GM18519 (cell line): ENCODE data around the gene GNAI3.

Experiments used
- ATAC-seq: cut with Tn5 transposase; IDR thresholded peaks from one replicate; pipeline ENCODE4 v1.9.1; 2021; ENCODE audit warnings: mild to moderate bottlenecking, moderate library complexity; ENCODE audit not compliant: unreplicated experiment, low FRiP score

Gene GNAI3

GRCh38 chr1:109592916-109593315 lies 44.5 kb downstream of the GNAI3 start:
- no peak for ATAC-seq

DNA sequence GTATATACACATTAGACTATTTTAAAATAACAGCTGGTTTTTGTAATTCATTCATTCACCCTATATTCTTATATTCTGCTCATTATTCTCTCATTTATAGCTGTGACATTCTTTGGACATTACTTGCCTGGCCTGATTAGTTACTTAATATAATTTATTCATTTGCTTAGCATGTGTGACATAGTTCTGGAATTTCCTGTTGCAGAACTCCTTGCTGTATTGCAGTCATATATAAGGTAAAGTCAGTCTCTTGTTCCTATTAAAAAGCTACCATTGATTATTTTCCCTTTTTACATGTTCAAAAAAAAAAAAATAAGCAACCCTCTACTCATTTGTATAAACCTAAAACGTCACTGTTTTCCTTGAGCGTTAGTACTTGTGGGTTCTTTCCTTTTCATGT lies 47.1 kb downstream of the GNAI3 start:
- no peak for ATAC-seq

DNA sequence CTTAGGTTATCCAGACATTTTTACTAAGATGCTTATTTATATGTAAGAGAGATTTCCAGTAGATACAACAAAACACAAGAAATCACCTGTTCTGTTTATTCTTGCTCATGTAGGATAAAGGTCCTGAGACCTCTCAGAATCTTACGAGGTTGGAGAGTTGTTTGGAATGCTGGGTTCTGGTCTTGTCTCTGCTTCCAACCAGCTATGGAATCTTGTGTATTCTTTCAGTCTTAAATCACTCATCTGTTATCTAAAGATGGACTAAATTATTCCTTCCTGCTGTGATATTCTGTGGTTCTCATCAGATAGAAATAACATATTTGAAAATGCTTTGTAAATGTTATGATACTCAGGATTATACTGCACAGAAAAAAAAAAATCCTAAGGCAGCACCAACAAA lies 49.7 kb downstream of the GNAI3 start:
- no peak for ATAC-seq

DNA sequence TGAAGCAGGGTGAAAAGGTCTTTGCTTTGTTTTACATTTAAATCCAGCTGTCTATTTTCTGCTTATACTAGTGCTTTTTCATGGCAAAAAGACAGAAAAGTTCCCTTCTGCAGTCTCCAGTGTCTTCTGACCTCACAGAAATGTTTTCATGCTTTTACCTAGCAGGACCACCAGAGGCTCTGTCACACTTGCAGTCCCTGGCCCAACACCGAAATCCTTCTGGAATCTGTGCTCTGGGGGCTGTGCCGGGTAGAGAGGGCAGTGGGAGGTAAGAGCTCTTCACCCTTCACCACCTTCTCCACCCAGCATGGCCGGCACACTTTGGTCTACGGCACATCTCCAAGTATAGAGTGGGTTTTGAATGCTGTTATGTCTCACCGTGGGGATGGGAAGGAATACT lies 50.2 kb downstream of the GNAI3 start:
- ATAC-seq, result no peak

DNA sequence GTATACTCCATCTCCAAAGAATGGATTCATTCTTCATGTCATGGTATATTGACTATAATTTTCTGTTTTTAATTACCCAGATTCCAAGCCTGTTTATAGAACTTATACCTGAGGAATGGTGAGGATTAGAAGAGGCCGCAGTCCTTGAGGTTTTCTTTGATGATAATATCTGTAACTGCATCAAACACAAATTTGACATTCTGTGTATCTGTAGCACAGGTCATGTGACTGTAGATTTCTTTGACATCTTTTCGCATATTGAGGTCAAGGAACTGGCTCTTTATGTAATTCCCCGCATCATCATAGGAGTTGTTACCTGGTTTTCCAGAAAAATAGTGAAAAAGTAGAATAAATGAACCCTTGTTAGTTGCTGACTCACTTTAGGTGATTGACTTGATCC lies 54.8 kb downstream of the GNAI3 start:
- ATAC-seq, result no peak

DNA sequence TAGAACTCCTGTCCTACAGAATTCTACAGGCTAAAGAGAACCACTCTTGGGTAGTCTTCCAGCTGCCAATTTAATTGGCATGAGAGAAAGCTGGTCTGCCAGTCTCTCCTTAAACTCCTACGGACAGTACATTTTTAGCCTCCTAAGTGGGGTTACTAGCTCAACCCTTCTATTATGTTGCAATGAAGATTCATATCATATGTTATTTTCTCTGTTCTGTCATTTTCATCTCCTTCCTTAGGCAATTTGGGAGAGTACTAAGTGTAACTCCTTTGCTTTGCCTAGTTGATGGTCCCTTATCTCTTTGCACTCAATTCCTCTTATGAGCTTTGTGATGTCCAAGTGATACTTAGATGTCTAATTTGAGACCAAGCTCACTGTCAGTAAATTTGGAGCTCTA lies 57.0 kb downstream of the GNAI3 start:
- no peak for ATAC-seq

DNA sequence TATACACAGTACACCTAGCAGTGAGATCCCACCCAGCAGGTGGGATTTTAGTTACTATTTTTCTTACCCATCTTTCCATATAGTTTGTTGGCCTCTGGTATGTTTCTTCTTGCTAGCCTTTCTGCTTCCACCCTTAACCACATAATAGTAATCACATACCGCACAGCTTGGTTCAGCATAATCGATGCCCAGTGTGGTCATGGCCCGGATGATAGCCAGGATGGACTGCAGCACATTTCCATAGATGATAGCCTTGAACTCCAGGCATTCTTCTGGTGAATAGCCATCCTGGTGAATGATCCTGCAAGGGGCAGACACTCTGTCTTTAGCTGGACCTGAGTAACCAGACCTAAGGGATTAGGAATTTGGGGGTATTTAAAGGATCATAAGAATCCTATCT lies 61.5 kb downstream of the GNAI3 start:
- ATAC-seq, result no peak

DNA sequence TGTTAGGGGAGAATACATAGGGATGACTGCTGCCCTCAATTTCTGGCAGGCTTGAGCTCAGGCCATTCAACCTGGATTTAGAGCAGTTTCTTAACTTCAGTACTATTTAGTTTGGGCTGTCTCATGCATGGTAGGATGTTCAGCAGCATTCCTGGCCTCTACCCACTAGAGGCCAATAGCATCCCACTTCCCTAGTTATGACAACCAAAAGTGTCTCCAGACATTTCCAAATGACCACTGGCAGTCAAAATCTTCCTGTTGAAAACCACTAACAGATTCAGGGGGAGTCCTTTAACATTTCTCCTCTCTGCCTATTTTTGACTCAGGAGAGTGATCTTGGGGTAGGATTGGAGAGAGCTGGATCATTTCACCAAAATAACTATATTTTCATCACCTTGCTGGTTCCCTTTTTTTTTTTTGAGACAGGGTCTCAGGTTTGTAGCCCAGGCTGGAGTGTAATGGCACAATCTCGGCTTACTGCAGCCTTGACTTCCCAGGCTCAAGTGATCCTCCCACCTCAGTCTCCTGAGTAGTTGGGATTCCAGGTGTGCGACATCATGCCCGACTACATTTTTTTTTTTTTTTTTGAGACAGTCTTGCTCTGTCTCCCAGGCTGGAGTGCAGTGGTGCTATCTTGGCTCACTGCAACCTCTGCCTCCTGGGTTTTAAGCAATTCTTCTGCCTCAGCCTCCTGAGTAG lies 62.3 kb downstream of the GNAI3 start:
- ATAC-seq, result no peak

- no peak for ATAC-seq
These were observed 63.0 kb downstream of the GNAI3 start for GRCh38 chr1:109611308-109611990.

GRCh38 chr1:109613361-109614147 lies 65.1 kb downstream of the GNAI3 start:
- ATAC-seq, result no peak

GRCh38 chr1:109615879-109616278 lies 67.5 kb downstream of the GNAI3 start:
- ATAC-seq, result no peak

DNA sequence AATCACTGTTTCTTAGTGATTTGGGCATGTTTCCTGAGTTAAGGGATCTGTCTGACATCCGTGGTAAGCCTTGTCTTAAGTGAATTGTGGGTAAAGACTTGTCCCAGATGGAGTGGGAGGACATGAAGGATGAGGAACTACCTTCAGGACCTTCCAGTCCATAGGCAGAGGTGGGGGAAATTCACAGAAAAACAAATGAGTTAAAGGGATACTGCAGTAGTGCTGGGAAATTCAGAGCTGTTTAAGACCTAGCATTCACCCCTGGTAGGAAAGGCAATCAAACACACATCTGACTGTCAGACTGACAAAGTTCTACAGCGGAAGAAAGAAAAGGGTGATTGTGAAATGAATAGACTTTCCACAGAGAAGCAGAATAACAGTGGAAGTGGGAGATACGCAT lies 68.0 kb downstream of the GNAI3 start:
- ATAC-seq, result no peak

DNA sequence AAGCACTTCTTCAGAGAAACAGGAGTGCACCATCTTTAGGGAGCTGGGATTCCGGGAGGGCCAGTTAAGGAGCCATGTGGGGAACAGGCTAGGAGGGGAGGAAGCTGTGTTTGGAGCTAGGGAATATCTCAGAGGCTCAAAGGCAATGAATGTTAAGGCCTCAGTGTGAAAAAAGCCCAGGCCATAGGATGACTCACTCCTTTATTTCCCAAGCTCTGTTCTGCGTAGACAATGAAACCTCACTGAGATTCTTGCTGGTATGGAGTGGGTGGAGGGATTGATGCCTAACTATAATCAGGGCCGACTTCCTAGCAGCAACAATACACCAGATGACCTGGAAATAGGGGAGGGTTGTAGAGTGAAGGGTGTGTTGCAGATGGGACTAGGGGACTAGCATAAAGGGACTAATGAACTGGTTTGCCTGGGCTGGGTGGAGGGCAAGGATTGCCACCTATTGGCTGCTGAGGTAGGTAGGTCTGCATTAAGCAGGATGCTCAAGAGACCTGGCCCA lies 68.9 kb downstream of the GNAI3 start:
- ATAC-seq, result no peak

GRCh38 chr1:109618661-109619575 lies 70.5 kb downstream of the GNAI3 start:
- ATAC-seq, result no peak

DNA sequence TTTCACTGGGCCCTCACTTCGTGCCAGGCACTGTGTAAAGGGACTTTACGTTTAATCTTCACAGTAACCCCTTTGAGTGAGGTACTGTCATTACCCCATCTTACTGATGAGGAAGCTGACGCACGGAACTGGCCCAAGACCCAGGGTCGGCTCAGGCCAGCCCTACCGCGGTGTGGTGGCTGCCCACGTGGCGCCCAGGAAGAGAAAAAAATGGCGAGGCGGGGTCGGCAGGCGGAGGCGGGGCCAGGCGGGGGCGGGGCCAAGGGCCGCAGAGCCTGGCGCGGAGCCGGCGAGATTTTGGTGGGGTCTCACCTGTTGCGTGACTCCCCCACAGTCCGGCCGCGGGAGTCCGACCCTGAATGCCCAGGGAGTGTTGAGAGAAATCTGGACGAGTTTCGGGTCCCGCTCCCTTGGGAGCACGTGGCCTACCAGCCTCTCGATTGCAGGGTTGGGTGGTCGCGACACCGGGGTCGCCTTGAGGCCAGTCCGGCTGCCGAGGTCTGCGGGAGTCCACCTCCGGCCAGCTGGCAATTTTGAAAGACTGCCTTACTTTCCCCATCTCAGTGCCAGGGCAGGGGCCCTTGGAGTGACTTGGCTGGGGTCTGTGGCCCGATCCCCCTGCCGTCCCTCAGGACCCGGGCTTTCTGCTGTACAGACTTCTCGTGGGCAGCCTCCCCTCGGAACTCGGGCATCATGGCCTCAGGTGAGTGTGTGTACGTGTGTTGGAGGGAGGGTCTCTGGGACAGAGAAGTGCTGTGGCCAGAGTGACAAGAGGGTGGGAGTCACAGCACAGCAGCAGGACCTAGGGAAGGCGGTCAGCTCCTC lies 71.4 kb downstream of the GNAI3 start, which contains the start of the genes AMPD2 and GNAT2:
Gene AMPD2, plus strand, starts transcription at position 262 of the 825 bp plus-strand sequence. CDS start 1,339 bp downstream, outside the sequence.
Gene GNAT2, minus strand, starts transcription at position 41 of the 825 bp plus-strand sequence. CDS start 6,746 bp downstream, outside the sequence.
- ATAC-seq, result no peak

GRCh38 chr1:109620401-109620791 lies 72.0 kb downstream of the GNAI3 start:
- no peak for ATAC-seq

DNA sequence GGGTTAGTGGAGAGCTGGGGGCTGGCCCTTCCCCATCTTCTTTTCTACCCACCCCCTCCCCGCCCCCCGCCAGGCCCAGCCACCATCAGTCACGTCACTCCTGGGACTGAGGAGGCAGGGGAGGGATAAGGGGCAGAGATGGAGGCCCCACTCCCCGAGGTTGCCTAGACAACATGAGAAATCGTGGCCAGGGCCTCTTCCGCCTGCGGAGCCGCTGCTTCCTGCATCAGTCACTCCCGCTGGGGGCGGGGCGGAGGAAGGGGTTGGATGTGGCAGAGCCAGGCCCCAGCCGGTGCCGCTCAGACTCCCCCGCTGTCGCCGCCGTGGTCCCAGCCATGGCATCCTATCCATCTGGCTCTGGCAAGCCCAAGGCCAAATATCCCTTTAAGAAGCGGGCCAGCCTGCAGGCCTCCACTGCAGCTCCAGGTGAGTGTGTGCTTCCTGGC lies 72.4 kb downstream of the GNAI3 start:
- peak; percentile 67 for ATAC-seq

DNA sequence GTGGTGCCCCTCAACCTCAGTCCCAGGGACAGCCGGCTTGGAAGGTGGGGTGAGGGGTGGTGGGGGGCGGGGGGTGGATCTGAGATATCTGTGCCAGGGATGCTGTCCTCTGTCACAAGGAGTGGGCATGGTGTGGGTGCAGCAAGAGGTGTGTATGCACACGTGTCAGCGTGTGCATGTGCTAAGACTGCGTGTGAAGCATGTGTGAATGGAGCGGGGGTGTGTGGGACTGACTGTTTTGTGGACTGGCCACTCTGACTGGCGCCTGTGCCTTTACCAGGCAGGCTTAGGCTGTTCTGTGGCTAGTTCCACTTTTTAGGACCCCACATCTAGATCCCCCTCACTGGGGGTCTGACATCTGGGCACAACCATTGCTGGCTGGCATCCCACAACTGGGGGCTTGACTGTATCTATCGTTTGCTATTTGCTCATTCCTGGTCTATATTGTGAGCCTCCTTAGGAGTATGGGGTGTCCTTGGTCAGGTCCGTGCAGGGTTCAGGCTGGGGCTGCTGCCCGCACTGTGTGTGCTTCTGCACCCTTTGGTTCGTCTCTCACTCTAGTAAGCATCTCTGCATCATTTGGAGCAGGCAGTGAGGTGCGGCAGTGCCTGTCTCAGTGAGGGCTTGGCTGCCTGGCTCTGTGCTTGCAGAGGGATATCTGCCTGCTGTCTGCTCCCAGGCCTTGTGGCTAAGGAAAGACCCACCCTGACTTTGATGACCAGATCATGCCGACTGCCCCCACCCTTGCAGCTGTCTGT lies 73.1 kb downstream of the GNAI3 start:
- ATAC-seq, result no peak
